Thyroid gland (tissue), 4 donors: ENCODE measurements around the gene CD19.

Source experiments
- POLR2A ChIP-seq, 2 donors: fragments of 450-650 bp; IDR thresholded peaks; one replicate each; pipeline ENCODE4 v1.6.1; 2017; ENCODE audit warnings: antibody characterized with exemption in 2 of 2, mild to moderate bottlenecking in 2 of 2, moderate library complexity in 1 of 2
- TF ChIP-seq, protein P1 (sequence below), 6 experiments: fragments of 200-600 bp in 3 of 6; fragments of 450-650 bp in 3 of 6; sonication (generic) in 3 of 6; IDR thresholded peaks; one replicate each; pipeline ENCODE4 v1.5.1; 2016 to 2019; ENCODE audit warnings: antibody characterized with exemption in 6 of 6, mild to moderate bottlenecking in 2 of 6, inconsistent platforms in 1 of 6, moderate library complexity in 1 of 6

DNA sequence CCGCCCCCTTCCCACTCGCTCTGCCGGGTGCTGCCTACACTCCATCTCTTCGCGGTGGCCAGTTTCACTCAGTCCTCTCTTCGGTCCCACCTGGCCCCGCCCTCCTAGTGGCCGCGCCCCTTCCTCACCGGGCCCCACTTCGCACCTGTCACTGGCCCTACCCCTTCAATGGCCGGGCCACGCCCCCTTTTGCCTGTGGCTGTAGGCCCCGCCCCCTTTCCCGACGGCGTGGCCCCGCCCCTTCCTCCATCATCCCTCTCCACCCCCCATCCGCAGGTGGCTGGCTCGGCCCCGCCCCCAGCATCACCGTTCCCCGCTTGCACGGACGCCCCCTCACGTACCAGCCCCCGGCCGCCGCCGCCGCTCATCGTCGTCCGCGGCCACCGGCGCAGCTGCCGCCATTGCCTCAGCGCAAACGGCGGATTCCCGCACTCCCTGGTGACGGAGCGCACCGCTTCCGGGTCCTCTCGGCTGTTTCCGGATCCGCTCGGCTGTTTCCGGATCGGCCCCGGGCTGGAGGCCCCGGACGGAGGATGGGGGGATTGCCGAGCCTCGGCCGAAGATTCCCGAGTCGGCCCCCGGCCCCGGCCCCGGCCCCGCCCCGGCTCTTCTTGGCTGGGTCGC, 6.9 kb upstream of the CD19 start, which contains the start of gene RABEP2:
- TF ChIP-seq, protein P1, sequence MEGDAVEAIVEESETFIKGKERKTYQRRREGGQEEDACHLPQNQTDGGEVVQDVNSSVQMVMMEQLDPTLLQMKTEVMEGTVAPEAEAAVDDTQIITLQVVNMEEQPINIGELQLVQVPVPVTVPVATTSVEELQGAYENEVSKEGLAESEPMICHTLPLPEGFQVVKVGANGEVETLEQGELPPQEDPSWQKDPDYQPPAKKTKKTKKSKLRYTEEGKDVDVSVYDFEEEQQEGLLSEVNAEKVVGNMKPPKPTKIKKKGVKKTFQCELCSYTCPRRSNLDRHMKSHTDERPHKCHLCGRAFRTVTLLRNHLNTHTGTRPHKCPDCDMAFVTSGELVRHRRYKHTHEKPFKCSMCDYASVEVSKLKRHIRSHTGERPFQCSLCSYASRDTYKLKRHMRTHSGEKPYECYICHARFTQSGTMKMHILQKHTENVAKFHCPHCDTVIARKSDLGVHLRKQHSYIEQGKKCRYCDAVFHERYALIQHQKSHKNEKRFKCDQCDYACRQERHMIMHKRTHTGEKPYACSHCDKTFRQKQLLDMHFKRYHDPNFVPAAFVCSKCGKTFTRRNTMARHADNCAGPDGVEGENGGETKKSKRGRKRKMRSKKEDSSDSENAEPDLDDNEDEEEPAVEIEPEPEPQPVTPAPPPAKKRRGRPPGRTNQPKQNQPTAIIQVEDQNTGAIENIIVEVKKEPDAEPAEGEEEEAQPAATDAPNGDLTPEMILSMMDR (IDR thresholded peaks at IDR 0.05) = no peak
- TF ChIP-seq POLR2A (IDR thresholded peaks at IDR 0.05) = no peak
